Suprapubic skin (tissue), 4 donors: Measurements from ENCODE around the gene STS. TPM values are rescaled to one million over a fixed set of nuclear protein-coding genes. Genes with fewer than 3 reads are reported as not detected.

ENCODE experiments used
- DNase-seq, 2 donors: peaks; one replicate each; pipeline ENCODE4 v3.0.0-alpha.2; 2019; ENCODE audit warnings: low spot score in 2 of 2
- H3K27ac ChIP-seq: fragments of 200-600 bp; sonication (generic); one replicate; pipeline ENCODE4 v1.5.1; 2019
- H3K27me3 ChIP-seq: fragments of 200-600 bp; sonication (generic); one replicate; pipeline ENCODE4 v1.5.1; 2019
- H3K36me3 ChIP-seq: fragments of 200-600 bp; sonication (generic); one replicate; pipeline ENCODE4 v1.5.1; 2019
- H3K4me1 ChIP-seq: fragments of 200-600 bp; sonication (generic); one replicate; pipeline ENCODE4 v1.5.1; 2019
- H3K4me3 ChIP-seq: fragments of 200-600 bp; sonication (generic); one replicate; pipeline ENCODE4 v1.5.1; 2019; ENCODE audit warnings: mild to moderate bottlenecking
- H3K9me3 ChIP-seq: fragments of 200-600 bp; sonication (generic); one replicate; pipeline ENCODE4 v1.5.1; 2019
- EP300 ChIP-seq: sonication (generic); formaldehyde crosslinking; IDR thresholded peaks from one replicate; pipeline ENCODE4 v1.6.1; 2017; ENCODE audit warnings: antibody characterized with exemption
- POLR2A ChIP-seq, 2 donors: fragments of 450-650 bp; IDR thresholded peaks; one replicate each; pipeline ENCODE4 v1.6.1; 2017; ENCODE audit warnings: antibody characterized with exemption in 2 of 2, mild to moderate bottlenecking in 2 of 2, moderate library complexity in 2 of 2
- POLR2AphosphoS5 ChIP-seq, 3 donors: sonication (generic); formaldehyde crosslinking; IDR thresholded peaks; one replicate each; pipeline ENCODE4 v1.6.1; 2017; ENCODE audit warnings: antibody characterized with exemption in 3 of 3
- WGBS: methylation state at CpG from one replicate; pipeline ENCODE4 v1.1.5; 2018; 5-methylcytosine and 5-hydroxymethylcytosine counted together
- total RNA-seq, 4 donors: library from RNA; depleted of rRNA; stranded (reverse); fragments of >200 nt; gene quantifications; one replicate each; pipeline ENCODE4 v1.1.0, GENCODE V29; 2016
- TF ChIP-seq, protein P1 (sequence below), 2 donors: fragments of 200-600 bp in 1 of 2; fragments of 450-650 bp in 1 of 2; sonication (generic) in 1 of 2; IDR thresholded peaks; one replicate each; pipeline ENCODE4 v1.5.1; 2016 to 2019; ENCODE audit warnings: antibody characterized with exemption in 2 of 2, mild to moderate bottlenecking in 1 of 2, moderate library complexity in 1 of 2

Gene STS
- total RNA-seq, 4 donors from 2014 or later, result 5.0 to 7.9 (median 5.6) TPM

DNA sequence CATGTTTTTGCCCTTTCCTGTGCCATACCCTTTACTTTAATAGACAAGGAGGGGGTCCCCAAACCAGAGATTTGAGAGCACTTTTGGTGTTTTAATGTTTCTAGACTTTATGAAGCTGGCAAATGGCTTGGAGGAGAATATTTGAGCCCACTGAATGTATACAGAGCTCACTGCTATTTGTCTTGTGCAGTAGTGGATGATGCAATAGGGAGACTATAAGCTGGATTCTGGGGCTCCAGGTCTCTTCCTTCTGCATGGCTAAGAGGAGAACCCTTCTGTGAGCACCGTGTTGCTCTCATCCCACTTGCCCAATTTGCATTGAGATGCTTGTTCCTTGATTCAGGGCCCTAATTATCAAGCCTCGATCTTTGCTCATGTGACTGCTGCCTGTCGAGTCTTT, 9.4 kb downstream of the STS start:
- Histone ChIP-seq H3K27me3 (no peaks in the 10 kb centered on the region), H3K4me1 (no peaks in the 10 kb centered on the region), H3K36me3 (no peaks in the 10 kb centered on the region), H3K4me3 (no peak overlapping the region), H3K9me3 (no peaks in the 10 kb centered on the region), H3K27ac (no peak overlapping the region)
- 88% methylated on average over 3 of the region's 3 CpGs for WGBS
- no peak for DNase-seq
- TF ChIP-seq, protein P1, sequence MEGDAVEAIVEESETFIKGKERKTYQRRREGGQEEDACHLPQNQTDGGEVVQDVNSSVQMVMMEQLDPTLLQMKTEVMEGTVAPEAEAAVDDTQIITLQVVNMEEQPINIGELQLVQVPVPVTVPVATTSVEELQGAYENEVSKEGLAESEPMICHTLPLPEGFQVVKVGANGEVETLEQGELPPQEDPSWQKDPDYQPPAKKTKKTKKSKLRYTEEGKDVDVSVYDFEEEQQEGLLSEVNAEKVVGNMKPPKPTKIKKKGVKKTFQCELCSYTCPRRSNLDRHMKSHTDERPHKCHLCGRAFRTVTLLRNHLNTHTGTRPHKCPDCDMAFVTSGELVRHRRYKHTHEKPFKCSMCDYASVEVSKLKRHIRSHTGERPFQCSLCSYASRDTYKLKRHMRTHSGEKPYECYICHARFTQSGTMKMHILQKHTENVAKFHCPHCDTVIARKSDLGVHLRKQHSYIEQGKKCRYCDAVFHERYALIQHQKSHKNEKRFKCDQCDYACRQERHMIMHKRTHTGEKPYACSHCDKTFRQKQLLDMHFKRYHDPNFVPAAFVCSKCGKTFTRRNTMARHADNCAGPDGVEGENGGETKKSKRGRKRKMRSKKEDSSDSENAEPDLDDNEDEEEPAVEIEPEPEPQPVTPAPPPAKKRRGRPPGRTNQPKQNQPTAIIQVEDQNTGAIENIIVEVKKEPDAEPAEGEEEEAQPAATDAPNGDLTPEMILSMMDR (IDR thresholded peaks at IDR 0.05), result no peak
- TF ChIP-seq POLR2A (IDR thresholded peaks at IDR 0.05), result no peak
- TF ChIP-seq POLR2AphosphoS5 (IDR thresholded peaks at IDR 0.05), result no peak
- no peak for TF ChIP-seq EP300

DNA sequence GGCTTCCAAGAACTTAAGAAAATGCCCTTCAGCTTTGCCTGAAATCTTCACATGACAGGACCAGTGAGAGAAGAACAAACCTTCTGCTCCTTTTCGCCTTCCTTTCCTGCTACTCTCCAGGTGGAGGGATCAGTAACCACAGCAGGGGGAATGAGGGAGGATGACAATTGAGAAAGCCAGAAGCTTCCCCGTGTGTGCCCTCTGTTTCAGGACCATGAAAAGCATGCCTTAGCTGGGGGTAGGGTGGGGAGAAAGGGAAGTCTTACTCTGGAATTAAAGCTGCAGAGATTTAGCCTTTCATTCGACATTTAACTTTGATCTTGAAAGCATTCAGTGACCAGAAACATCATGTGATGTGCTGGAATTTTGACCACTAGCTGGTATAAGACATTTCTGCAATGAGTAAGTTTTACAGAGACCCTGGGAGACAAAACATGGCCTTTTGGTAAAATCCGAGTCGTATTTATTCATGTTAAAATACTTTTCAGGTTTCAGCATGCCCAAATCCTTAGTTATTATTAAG, 11.0 kb downstream of the STS start:
- no peak overlapping the region for H3K27ac ChIP-seq
- H3K4me3 ChIP-seq, result no peak overlapping the region
- DNase-seq, result no peak
- H3K9me3 ChIP-seq, result no peaks in the 10 kb centered on the region
- H3K27me3 ChIP-seq, result no peaks in the 10 kb centered on the region
- H3K36me3 ChIP-seq, result no peaks in the 10 kb centered on the region
- H3K4me1 ChIP-seq, result no peaks in the 10 kb centered on the region
- no peak for TF ChIP-seq EP300
- no peak for TF ChIP-seq POLR2A (IDR thresholded peaks at IDR 0.05)
- TF ChIP-seq POLR2AphosphoS5 (IDR thresholded peaks at IDR 0.05), result no peak
- TF ChIP-seq, protein P1 (IDR thresholded peaks at IDR 0.05), result no peak
- 67% methylated on average over 5 of the region's 5 CpGs for WGBS

DNA sequence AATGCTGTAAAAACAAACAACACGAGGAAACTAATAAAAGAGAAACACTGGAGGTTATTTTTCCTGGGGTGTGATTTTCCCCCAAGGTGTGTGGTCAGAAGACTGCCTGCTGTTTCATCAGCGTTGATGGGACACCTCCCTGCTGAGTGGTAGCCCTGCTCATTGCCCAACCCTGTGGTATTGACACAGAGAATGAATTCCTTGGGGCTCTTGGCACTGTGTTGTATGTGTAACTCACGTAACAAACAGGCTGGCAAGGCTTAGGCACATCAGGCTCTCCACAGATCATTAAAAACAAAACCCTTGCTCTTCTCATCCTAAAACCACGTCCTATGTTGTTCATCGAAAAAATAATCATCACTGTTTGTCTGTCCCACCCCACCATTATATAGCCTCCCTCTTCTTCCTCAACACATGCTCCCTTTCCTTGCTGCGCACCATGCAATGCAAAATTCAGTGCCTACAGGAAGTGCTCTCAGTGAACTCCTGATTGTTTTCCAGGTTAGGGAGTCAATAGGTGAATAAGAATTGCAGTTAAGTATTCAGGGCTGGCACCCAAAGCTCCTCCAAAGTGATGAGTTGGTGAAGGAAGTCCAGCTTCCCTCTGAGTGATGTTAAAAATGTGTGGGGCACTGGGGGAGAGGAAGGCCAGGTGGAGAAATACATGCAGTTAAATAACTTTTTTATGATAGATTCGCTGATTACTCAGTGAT, 11.8 kb downstream of the STS start:
- Histone ChIP-seq H3K9me3 (no peaks in the 10 kb centered on the region), H3K4me3 (no peak overlapping the region), H3K27ac (no peak overlapping the region), H3K36me3 (no peaks in the 10 kb centered on the region), H3K4me1 (no peaks in the 10 kb centered on the region), H3K27me3 (no peaks in the 10 kb centered on the region)
- WGBS, result 51% methylated on average over 7 of the region's 7 CpGs
- TF ChIP-seq POLR2AphosphoS5 (IDR thresholded peaks at IDR 0.05) (no peak), POLR2A (IDR thresholded peaks at IDR 0.05) (no peak), EP300 (no peak)
- TF ChIP-seq, protein P1 (IDR thresholded peaks at IDR 0.05), result no peak
- DNase-seq, result no peak

DNA sequence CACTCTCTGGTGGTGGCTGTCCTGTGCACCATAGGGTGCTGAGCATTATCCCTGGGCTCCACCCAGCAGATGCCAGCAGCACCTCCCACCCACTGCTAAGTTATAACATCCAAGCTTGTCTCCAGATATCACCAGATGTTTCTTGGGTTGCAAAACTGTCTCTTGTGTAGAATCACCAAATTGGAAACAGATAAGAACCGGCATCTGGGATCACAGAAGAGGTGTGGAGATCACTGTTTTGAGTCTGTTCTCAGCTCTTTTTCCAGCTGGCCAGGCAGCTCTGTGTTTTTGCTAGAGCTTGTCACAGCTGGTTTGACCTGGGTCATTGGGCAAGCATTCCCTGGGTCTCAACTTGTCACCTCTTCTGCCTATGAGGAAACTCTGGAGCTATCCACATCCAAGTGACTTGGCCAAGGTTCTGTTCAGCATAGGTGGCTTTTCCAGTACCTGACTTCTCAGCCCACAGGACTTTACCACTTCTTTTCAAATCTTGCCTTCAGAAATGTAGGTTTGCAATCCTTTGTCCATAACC, 15.7 kb downstream of the STS start:
- H3K4me1 ChIP-seq, result no peaks in the 10 kb centered on the region
- no peaks in the 10 kb centered on the region for H3K9me3 ChIP-seq
- H3K4me3 ChIP-seq, result no peak overlapping the region
- 22% methylated on average over 1 of the region's 1 CpG for WGBS
- no peaks in the 10 kb centered on the region for H3K36me3 ChIP-seq
- DNase-seq, result no peak
- H3K27ac ChIP-seq, result no peak overlapping the region
- TF ChIP-seq POLR2A (IDR thresholded peaks at IDR 0.05) (no peak), POLR2AphosphoS5 (IDR thresholded peaks at IDR 0.05) (no peak), EP300 (no peak)
- TF ChIP-seq, protein P1 (IDR thresholded peaks at IDR 0.05), result no peak
- H3K27me3 ChIP-seq, result no peaks in the 10 kb centered on the region

DNA sequence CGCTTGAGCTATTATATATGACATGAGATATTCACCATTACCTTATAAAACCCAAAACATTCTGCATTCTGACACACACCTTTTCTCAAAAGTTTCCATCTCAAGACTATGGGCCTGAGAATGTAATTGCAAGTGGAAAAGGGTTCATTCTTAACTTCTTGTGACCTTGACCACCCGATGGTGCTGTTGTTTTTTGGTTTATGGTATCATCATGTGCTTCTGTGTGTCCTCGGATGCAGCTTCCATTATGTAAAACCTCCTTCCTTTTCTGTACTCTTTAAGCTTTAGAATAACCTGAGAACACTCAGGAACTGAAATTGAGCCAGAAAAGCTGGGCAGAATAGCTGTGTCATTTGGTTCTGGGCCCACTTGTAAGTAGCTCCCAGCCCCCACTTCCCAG, 16.7 kb downstream of the STS start:
- Histone ChIP-seq H3K4me3 (no peak overlapping the region), H3K27ac (no peak overlapping the region), H3K36me3 (no peaks in the 10 kb centered on the region), H3K9me3 (no peaks in the 10 kb centered on the region), H3K4me1 (no peaks in the 10 kb centered on the region), H3K27me3 (no peaks in the 10 kb centered on the region)
- WGBS, result 82% methylated on average over 3 of the region's 3 CpGs
- TF ChIP-seq, protein P1 (IDR thresholded peaks at IDR 0.05), result no peak
- TF ChIP-seq POLR2AphosphoS5 (IDR thresholded peaks at IDR 0.05), result no peak
- TF ChIP-seq POLR2A (IDR thresholded peaks at IDR 0.05), result no peak
- TF ChIP-seq EP300, result no peak
- no peak for DNase-seq
